GM12875 (cell line): ENCODE results near the gene EMID1.
"Not testable (repeated sequence)": the region's sequence is repeated elsewhere in the genome, so short reads cannot be mapped to it uniquely, and the experiment has no call there.

Experiments used
- H3K4me3 ChIP-seq: one replicate; pipeline ENCODE4 v1.5.1; 2011; ENCODE audit warnings: low read depth, low read length, control low read depth
- CTCF ChIP-seq: IDR thresholded peaks from 2 replicates; pipeline ENCODE4 v1.5.1; 2011; ENCODE audit warnings: low read depth, mild to moderate bottlenecking, control low read depth, inconsistent platforms, low read length, moderate library complexity, borderline replicate concordance; ENCODE audit not compliant: insufficient read depth

The EMID1 gene

GRCh38 chr22:29217827-29218757 is 12.4 kb downstream of the EMID1 start:
- TF ChIP-seq CTCF, result no peak
- H3K4me3 ChIP-seq, result no peak overlapping the region

- H3K4me3 ChIP-seq, result no peak overlapping the region
- TF ChIP-seq CTCF, result no peak
These were observed 13.2 kb downstream of the EMID1 start for GRCh38 chr22:29218758-29219408.

GRCh38 chr22:29219409-29219782 is 13.7 kb downstream of the EMID1 start:
- H3K4me3 ChIP-seq, result not testable (repeated sequence)

- no peak overlapping the region for H3K4me3 ChIP-seq
- no peak for TF ChIP-seq CTCF
These were observed 14.4 kb downstream of the EMID1 start for GRCh38 chr22:29219881-29220670.

- no peak for TF ChIP-seq CTCF
- no peak overlapping the region for H3K4me3 ChIP-seq
These were observed 18.6 kb downstream of the EMID1 start for GRCh38 chr22:29224121-29224858.

GRCh38 chr22:29224859-29225410 is 19.2 kb downstream of the EMID1 start:
- no peak overlapping the region for H3K4me3 ChIP-seq
- no peak for TF ChIP-seq CTCF

- TF ChIP-seq CTCF, result no peak
- no peak overlapping the region for H3K4me3 ChIP-seq
These were observed 19.9 kb downstream of the EMID1 start for GRCh38 chr22:29225422-29226090.
